ENCODE data around the gene FPR1.

Gene FPR1, protein sequence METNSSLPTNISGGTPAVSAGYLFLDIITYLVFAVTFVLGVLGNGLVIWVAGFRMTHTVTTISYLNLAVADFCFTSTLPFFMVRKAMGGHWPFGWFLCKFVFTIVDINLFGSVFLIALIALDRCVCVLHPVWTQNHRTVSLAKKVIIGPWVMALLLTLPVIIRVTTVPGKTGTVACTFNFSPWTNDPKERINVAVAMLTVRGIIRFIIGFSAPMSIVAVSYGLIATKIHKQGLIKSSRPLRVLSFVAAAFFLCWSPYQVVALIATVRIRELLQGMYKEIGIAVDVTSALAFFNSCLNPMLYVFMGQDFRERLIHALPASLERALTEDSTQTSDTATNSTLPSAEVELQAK

DNA sequence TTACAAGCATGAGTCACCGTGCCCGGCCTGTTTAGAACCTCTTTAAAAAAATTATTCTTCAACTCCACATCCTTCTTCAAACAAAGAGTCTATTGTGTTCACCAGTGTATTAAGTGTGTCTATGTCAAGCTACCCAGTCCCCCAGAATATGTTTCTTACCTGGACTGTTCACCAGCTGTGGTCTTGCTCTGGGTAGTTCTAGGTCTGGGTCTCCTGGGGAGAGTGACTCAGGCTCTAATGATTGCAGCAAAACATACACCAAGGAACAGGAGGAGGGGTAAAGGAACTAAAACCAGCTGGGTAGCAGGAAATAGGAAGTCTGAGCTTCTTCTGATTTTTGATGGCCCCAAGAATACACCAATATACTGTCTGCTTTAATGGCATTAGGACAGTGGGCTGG, at the start of gene FPR1:
Gene FPR1 (minus strand): TSS at position 224 of the 400 bp plus-strand sequence. CDS start 4,884 bp downstream, outside the sequence.
- DNase-seq (ENCODE audit: low spot score) = no peak

- DNase-seq (ENCODE audit: low spot score) = no peak
Observed at GRCh38 chr19:51800473-51801244, 49.0 kb upstream of the FPR1 start.

DNA sequence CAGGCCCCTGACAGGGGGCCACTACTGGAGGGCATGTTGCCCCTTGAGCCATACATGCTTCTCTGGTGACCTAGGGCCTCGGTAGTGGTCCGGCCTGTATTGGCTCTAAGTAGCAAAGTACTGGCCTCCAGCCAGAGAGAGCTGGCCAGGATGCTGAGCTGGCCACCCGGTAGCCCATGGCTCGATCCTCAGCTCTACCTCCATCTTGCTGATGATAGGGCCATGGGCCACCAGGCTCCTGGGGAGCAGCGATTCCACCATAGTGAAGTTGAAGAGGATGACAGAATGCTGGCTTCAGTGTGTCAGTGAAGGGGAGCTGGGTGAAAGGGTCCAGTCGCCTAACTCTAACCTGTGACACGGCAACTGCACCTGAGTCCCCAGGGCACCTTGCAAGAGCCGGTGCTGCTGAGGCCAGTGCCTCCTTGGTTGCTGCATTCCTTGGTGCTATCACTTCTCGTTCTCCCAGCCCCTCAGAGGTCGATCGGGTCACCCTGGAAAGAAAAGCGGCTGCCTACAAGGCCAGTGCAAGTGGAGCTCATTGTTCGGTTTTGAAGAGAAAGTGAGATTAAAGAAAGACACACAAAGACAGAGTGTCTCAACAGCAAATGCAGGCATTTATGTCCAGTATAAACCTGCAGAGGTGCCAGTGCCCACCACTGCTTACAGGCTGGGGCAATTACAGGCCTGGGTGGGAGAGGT, 48.2 kb upstream of the FPR1 start:
- DNase-seq (ENCODE audit: low spot score) = no peak

DNA sequence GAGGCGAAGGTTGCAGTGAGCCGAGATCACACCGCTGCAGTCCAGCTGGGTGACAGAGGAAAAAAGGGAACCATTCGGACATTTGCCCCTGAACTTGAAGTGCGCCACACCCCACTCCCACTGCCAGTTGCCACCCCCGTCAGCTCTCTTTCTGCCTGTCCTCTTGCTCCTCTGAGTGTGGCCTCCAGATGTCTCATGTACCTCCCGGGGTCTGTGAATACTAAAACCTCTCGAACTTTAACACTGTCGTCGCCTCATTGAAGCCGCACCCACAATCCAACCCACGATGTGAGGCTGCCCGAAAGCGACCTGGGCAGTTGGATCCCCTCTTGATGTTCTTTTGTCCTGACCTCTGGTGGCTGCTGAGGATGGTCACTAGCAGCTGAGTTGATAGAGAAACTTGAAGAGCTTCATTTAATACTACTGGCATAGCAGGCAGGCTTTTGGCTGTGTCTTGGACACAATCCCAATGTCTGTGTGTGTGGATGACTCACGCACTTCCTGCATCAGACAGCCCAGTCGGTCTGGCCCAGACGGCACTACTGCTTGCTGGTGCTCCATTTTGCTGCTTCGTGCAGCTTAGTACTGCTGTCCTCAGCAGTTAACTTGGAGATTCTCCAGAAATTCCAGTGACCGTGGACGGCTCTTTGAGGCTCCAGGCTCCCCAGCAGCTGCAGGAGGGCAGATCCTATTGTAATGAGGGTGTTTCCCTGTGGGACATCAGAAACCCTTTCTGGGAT, 47.5 kb upstream of the FPR1 start:
- no peak for DNase-seq (ENCODE audit: low spot score)

DNA sequence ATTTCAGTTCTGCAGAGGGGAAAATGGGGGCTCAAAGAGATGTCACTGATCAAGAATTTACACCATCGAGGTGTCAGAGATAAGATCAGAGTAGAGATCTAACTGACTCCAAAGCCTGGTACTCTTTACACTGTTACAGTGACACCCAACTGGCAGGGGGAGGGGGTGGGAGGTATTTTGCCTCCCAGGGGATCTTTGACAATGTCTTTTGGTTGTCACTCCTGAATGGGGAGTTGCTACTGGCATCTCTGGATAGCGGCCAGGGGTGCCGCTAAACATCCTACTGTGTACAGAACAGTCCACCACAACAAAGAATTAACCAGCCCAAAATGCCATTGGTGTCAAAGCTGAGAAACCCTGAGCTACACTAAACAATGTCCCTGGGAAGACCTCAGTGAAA, 46.4 kb upstream of the FPR1 start:
- no peak for DNase-seq (ENCODE audit: low spot score)

GRCh38 chr19:51797480-51797879, 45.8 kb upstream of the FPR1 start:
- no peak for DNase-seq (ENCODE audit: low spot score)

GRCh38 chr19:51796195-51796679, 44.6 kb upstream of the FPR1 start:
- DNase-seq (ENCODE audit: low spot score) = no peak

- DNase-seq (ENCODE audit: low spot score) = no peak
Observed at GRCh38 chr19:51794885-51795490, 43.3 kb upstream of the FPR1 start, which contains the start of gene FPR3. FPR3 (plus strand) TSS chr19:51795157; CDS start chr19:51823749, 28,592 bp downstream.

DNA sequence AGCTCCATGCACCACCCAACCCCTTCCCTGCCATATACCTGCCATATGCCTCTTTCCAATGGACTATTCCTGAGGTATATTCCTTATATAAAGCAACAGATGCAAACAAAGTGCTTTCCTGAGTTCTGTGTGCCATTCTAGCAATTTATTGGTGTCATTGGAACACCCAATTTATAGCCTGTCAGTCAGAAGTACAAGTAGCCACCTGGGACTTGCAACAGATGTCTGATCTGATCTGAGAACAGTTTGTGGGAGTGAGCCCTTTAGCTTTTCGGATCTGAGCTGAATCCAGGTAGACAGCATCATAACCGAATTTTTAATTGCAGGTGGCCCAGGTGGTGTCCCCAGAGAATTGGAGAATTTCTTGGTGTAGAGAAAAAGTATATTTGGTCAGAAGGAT, 42.3 kb upstream of the FPR1 start:
- DNase-seq (ENCODE audit: low spot score) = no peak

- DNase-seq (ENCODE audit: low spot score) = no peak
Observed at GRCh38 chr19:51792932-51793331, 41.3 kb upstream of the FPR1 start.

DNA sequence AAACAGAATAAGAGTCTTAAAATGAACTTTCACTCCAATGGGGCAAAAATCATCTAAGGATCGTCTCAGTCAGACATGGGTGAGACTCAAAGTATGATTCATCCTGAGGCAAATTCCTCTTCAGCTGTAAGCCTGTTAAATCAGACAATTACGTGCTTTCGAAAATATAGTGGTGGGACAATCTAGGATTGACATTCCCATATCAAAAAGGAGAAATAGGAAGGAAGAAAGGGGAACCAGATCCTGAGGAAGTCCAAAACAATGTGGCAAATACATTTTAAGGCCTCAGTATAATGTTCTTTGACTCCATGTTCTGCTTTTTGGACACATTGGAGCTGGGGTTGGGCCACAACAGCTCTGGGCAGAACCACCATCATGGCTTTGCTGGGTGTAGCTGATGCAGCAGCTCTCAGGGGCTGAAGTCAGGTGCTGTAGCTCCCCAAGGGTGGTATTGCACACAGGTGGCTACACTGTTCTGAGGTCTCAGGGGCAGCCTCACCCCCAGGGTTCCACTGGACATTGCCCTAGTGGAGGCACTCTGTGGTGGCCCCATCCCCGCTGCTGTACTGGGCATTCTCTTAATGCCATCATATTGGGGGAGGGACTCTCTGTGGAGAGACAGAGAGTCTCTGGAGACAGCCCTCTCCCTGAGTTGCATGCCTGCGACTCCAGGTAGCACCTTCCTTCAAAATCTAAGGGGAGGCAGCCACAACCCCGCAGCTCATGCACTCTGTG, 37.5 kb upstream of the FPR1 start:
- DNase-seq (ENCODE audit: low spot score) = no peak

DNA sequence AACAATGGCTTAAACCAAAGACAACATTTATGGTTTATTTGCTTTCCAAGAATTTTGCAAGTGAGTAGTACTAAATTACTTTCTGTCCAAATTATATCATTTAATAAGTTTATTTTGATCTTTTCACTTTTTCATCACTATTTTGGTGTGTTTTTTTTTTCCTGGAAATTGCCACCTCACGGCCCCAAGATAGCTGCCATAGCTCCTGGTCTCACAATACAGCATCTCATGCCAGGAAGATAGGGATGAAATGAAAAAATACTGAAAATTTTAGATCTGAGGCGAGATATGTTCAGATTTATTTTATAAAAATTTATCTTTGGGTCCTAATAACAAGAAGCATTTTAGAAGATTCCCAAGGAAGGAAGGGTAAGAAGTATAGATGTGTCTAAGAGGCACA, 36.4 kb upstream of the FPR1 start:
- DNase-seq (ENCODE audit: low spot score) = no peak

- no peak for DNase-seq (ENCODE audit: low spot score)
Observed at GRCh38 chr19:51786646-51787494, 35.2 kb upstream of the FPR1 start.

DNA sequence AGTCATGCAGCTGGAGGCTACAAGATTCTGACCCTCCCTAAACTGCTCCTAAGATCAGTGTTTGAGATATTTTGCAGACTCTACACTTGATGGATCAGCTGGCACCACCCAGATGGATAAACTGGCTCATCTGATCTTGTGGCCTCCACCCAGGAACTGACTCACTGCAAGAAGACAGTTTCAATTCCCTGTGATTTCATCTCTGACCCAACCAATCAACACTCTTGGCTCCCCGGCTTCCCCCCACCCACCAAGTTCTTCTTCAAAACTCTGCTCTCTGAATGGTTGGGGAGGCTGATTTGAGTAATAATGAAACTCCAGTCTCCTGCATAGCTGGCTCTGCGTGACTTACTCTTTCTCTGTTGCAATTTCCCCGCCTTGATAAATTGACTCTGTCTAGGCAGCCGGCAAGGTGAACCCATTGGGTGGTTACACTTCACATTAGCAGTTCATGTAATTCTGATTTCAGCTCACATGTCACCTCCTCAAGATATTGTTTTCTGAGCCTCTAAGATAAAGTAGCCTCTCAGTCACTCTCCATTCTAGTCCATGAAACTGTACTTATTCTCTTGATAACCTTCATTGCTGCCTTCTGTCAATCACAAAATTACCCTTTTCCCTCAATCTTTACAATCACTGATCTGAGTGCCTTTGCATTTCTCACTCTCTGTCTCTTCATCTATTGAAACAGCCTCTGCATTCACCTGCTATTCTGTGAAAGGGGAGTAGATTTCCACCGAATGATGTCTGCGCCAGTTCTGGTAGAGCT, 33.4 kb upstream of the FPR1 start:
- no peak for DNase-seq (ENCODE audit: low spot score)

DNA sequence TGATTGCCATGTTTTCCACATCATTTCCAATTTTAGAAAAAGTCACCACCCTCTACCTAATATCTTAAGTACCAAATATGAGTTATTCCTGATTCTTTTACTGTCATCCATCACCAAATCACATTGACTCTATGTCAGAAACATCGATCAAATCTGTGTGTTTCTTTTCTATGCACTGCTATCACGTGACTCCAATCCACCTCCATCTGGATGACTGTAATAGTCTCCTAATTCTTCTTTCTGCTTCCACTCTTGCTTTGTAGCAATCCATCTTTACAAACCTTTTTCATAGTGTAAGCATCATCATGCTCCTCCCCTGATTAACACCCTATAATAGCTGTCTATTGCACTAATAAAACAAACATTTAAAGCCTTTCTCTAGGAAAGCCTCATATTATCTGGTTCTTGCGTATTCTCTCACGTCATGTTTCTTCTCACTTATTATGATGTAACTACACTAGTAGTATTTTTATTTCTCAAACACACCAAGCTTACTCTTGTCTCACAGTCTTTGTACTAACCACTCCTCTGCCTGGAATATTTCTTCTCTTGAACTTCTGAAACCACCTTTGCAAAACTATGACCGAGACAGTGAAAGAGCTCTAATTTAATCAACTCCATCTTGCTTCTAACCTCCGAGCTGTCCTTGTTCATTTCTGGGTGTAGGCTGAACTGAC, 32.6 kb upstream of the FPR1 start:
- no peak for DNase-seq (ENCODE audit: low spot score)

DNA sequence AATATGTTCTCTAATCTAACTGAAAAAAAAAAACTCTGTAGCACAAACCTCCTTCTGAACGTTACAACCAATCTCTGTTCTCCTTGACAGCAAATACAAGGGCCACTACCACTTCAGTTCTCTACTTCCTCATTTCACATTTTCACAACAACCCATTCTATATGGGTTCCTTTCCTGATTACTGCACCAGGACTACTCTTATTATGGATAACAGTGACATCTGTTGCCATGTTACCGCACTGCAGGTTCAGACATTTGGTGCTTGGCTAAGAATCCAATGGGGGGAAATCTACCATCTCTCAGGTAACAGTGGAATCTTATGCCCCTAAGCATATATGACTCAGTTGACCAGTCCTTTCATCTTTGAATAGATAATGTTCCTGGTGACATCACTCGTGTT, 31.7 kb upstream of the FPR1 start:
- no peak for DNase-seq (ENCODE audit: low spot score)

- DNase-seq (ENCODE audit: low spot score) = no peak
Observed at GRCh38 chr19:51781999-51782398, 30.3 kb upstream of the FPR1 start.

DNA sequence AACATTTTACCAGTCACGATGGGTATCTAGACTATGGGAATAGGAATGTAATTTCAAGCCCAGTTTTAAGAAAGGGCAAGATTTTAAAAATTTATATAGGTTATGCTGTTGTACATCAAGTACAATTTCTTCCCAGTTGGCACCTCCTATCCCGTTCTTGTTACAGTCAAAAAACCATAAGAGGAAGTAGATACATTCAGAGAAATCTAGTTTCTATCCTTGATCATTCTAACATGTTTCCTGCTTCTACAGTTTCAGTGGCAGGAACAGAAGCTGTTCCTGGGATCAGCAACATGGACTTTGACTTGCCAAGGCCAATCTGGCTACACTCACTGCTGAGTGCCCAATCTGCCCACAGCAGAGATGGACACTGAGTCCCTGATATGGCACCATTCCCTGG, 28.6 kb upstream of the FPR1 start:
- DNase-seq (ENCODE audit: low spot score) = no peak
